GM23338 (cell line): ENCODE measurements around the gene TPK1. TPM values are rescaled to one million over a fixed set of nuclear protein-coding genes. Genes with fewer than 3 reads are reported as not detected.
A peak's percentile ranks its signal among the peaks of the same experiment; 100 is the strongest.

ENCODE experiments used
- ATAC-seq: fragments of 200-7000 bp; cut with Tn5 transposase; 3 replicates; pipeline ENCODE4 v1.9.1; 2020
- DNase-seq: peaks from one replicate; pipeline ENCODE4 v3.0.0-alpha.2; 2015; ENCODE audit warnings: low spot score
- H2AFZ ChIP-seq: fragments of 200-600 bp; sonication (generic); 2 replicates; pipeline ENCODE4 v1.8.0; 2016; ENCODE audit warnings: antibody characterized with exemption, mild to moderate bottlenecking, moderate library complexity
- H3F3A ChIP-seq: fragments of 200-600 bp; sonication (generic); replicated peaks from 2 replicates; pipeline ENCODE4 v1.8.0; 2017; ENCODE audit warnings: antibody characterized with exemption, mixed run types, low read depth
- H3K27ac ChIP-seq: fragments of 200-600 bp; sonication (generic); 2 replicates; pipeline ENCODE4 v1.6.1; 2016; ENCODE audit warnings: low read depth
- H3K27me3 ChIP-seq: fragments of 200-600 bp; sonication (generic); 2 replicates; pipeline ENCODE4 v1.8.0; 2016; ENCODE audit warnings: mild to moderate bottlenecking, mixed run types, moderate library complexity; ENCODE audit not compliant: insufficient read depth
- H3K36me3 ChIP-seq: fragments of 200-600 bp; sonication (generic); 2 replicates; pipeline ENCODE4 v1.8.0; 2016; ENCODE audit warnings: mild to moderate bottlenecking; ENCODE audit not compliant: insufficient read depth
- H3K4me1 ChIP-seq: fragments of 200-600 bp; sonication (generic); 2 replicates; pipeline ENCODE4 v1.8.0; 2016; ENCODE audit warnings: mild to moderate bottlenecking, moderate library complexity; ENCODE audit not compliant: insufficient read depth
- H3K4me2 ChIP-seq: fragments of 200-600 bp; sonication (generic); 2 replicates; pipeline ENCODE4 v1.7.1; 2017; ENCODE audit warnings: mixed run types
- H3K4me3 ChIP-seq: fragments of 200-600 bp; sonication (generic); 2 replicates; pipeline ENCODE4 v1.6.1; 2016; ENCODE audit warnings: mixed run types
- H3K79me2 ChIP-seq: fragments of 200-600 bp; sonication (generic); replicated peaks from 2 replicates; pipeline ENCODE4 v1.8.0; 2017; ENCODE audit warnings: mild to moderate bottlenecking; ENCODE audit not compliant: insufficient read depth
- H3K9me2 ChIP-seq: fragments of 200-600 bp; sonication (generic); 2 replicates; pipeline ENCODE4 v1.8.0; 2017; ENCODE audit not compliant: insufficient read depth
- H4K20me1 ChIP-seq: fragments of 200-600 bp; sonication (generic); replicated peaks from 2 replicates; pipeline ENCODE4 v1.8.0; 2017; ENCODE audit warnings: mild to moderate bottlenecking; ENCODE audit not compliant: insufficient read depth
- H3K27ac Mint-ChIP-seq: 2 replicates; pipeline ENCODE4 v1.8.0; 2020; ENCODE audit warnings: inconsistent platforms, mild to moderate bottlenecking, moderate library complexity, mixed read lengths
- H3K27me3 Mint-ChIP-seq: 3 replicates; pipeline ENCODE4 v1.8.0; 2022; ENCODE audit warnings: low read depth, mild to moderate bottlenecking, moderate library complexity, mixed read lengths, inconsistent platforms; ENCODE audit not compliant: insufficient read depth, poor library complexity
- H3K36me3 Mint-ChIP-seq: 3 replicates; pipeline ENCODE4 v1.8.0; 2021; ENCODE audit warnings: low read depth, mild to moderate bottlenecking, inconsistent platforms, moderate library complexity, mixed read lengths
- H3K4me1 Mint-ChIP-seq: 3 replicates; pipeline ENCODE4 v1.8.0; 2020; ENCODE audit warnings: mild to moderate bottlenecking, inconsistent platforms, mixed read lengths
- H3K4me3 Mint-ChIP-seq: 3 replicates; pipeline ENCODE4 v1.8.0; 2021; ENCODE audit warnings: moderate library complexity, mild to moderate bottlenecking, inconsistent platforms, mixed read lengths
- H3K9me3 Mint-ChIP-seq: 3 replicates; pipeline ENCODE4 v1.8.0; 2020; ENCODE audit warnings: moderate library complexity, mild to moderate bottlenecking, inconsistent platforms, mixed read lengths
- CREB1 ChIP-seq: fragments of 250-450 bp; sonication (Bioruptor Pico); IDR thresholded peaks from 2 replicates; pipeline ENCODE4 v1.5.0; 2020; ENCODE audit warnings: low read depth, mild to moderate bottlenecking, moderate library complexity
- EZH2phosphoT487 ChIP-seq: fragments of 200-600 bp; sonication (generic); IDR thresholded peaks from one replicate; pipeline ENCODE4 v1.8.1; 2018; ENCODE audit warnings: antibody characterized with exemption; ENCODE audit not compliant: unreplicated experiment
- JUNB ChIP-seq: IDR thresholded peaks from one replicate; pipeline ENCODE4 v1.6.1; 2016; ENCODE audit warnings: antibody characterized with exemption; ENCODE audit not compliant: unreplicated experiment
- NANOG ChIP-seq: IDR thresholded peaks from 2 replicates; pipeline ENCODE4 v1.6.1; 2016; ENCODE audit warnings: antibody characterized with exemption, borderline replicate concordance
- REST ChIP-seq: IDR thresholded peaks from one replicate; pipeline ENCODE4 v1.6.1; 2018; ENCODE audit warnings: antibody characterized with exemption; ENCODE audit not compliant: unreplicated experiment
- STAT1 ChIP-seq: IDR thresholded peaks from one replicate; pipeline ENCODE4 v1.6.1; 2016; ENCODE audit warnings: antibody characterized with exemption; ENCODE audit not compliant: unreplicated experiment
- ZNF462 ChIP-seq: fragments of 250-450 bp; sonication (Bioruptor Pico); IDR thresholded peaks from 2 replicates; pipeline ENCODE4 v1.5.0; 2020; ENCODE audit warnings: mild to moderate bottlenecking, moderate library complexity
- polyA plus RNA-seq: library from polyadenylated mRNA; unstranded; fragments of >200 nt; fragmentation: Nextera tagmentation; extraction: Ambion mirVana; gene quantifications from 2 replicates; pipeline ENCODE4 v1.2.1, GENCODE V29; 2016
- total RNA-seq: library from RNA; depleted of rRNA; stranded (reverse); fragments of >200 nt; shearing (Covaris generic); gene quantifications from 2 replicates; pipeline ENCODE4 v1.2.3, GENCODE V29; 2014

Gene TPK1
- total and polyA plus RNA-seq, 2 experiments from 2014 or later = 2.6 to 2.9 TPM

- TF ChIP-seq REST (no peak), JUNB (no peak), EZH2phosphoT487 (no peak), CREB1 (CRISPR knock-in tag) (no peak), ZNF462 (no peak)
These were observed 206.3 kb downstream of the TPK1 start (continued) for GRCh38 chr7:144629598-144629997.

- Mint-ChIP-seq H3K27me3 (no peaks in the 10 kb centered on the region), H3K27ac (no peak overlapping the region), H3K4me3 (no peak overlapping the region), H3K4me1 (no peaks in the 10 kb centered on the region), H3K9me3 (peaks cover 29% of the 10 kb centered on the region), H3K36me3 (peaks cover 23% of the 10 kb centered on the region)
- no peaks in the 10 kb centered on the region for H3F3A ChIP-seq
- no peaks in the 10 kb centered on the region for H3K79me2 ChIP-seq
- peaks cover 5% of the 10 kb centered on the region; the same call in 1 of the 2 replicates for H3K9me2 ChIP-seq
- TF ChIP-seq EZH2phosphoT487 = no peak
- TF ChIP-seq STAT1 = no peak
- no peak for TF ChIP-seq NANOG
- H3K27ac ChIP-seq = no peak overlapping the region
- H3K27me3 ChIP-seq = no peaks in the 10 kb centered on the region
- H2AFZ ChIP-seq = no peak overlapping the region
- no peak overlapping the region for H3K4me2 ChIP-seq
- no peaks in the 10 kb centered on the region for H4K20me1 ChIP-seq
- H3K4me3 ChIP-seq = no peak overlapping the region
- ATAC-seq (peak; percentile 45; the same call in 2 of the 3 replicates), DNase-seq (peak; percentile 52)
- H3K36me3 ChIP-seq = no peaks in the 10 kb centered on the region
- no peaks in the 10 kb centered on the region for H3K4me1 ChIP-seq
These were observed 206.8 kb downstream of the TPK1 start for GRCh38 chr7:144629011-144629410.
